Measurements from ENCODE around the gene CACNB3.

Gene CACNB3

GRCh38 chr12:48824112-48824511 lies 5.8 kb downstream of the CACNB3 start:
- TF ChIP-seq, protein P1, sequence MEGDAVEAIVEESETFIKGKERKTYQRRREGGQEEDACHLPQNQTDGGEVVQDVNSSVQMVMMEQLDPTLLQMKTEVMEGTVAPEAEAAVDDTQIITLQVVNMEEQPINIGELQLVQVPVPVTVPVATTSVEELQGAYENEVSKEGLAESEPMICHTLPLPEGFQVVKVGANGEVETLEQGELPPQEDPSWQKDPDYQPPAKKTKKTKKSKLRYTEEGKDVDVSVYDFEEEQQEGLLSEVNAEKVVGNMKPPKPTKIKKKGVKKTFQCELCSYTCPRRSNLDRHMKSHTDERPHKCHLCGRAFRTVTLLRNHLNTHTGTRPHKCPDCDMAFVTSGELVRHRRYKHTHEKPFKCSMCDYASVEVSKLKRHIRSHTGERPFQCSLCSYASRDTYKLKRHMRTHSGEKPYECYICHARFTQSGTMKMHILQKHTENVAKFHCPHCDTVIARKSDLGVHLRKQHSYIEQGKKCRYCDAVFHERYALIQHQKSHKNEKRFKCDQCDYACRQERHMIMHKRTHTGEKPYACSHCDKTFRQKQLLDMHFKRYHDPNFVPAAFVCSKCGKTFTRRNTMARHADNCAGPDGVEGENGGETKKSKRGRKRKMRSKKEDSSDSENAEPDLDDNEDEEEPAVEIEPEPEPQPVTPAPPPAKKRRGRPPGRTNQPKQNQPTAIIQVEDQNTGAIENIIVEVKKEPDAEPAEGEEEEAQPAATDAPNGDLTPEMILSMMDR (IDR thresholded peaks at IDR 0.05; ENCODE audit: extremely low read depth, insufficient read depth, missing control alignments): no peak
- in situ Hi-C loops (cut with MboI; ENCODE audit: low pct_unique_long_range_greater_than_20kb, low sequenced_read_pairs, unreplicated experiment): no loop called here
- DNase-seq (ENCODE audit: low spot score): no peak

- no peak for DNase-seq (ENCODE audit: low spot score)
- in situ Hi-C loops (cut with MboI; ENCODE audit: low pct_unique_long_range_greater_than_20kb, low sequenced_read_pairs, unreplicated experiment): no loop called here
- TF ChIP-seq, protein P1 (IDR thresholded peaks at IDR 0.05; ENCODE audit: extremely low read depth, insufficient read depth, missing control alignments): no peak
These were observed 6.6 kb downstream of the CACNB3 start for GRCh38 chr12:48824905-48825304.

- TF ChIP-seq, protein P1 (IDR thresholded peaks at IDR 0.05; ENCODE audit: extremely low read depth, insufficient read depth, missing control alignments): no peak
- in situ Hi-C loops (cut with MboI; ENCODE audit: low pct_unique_long_range_greater_than_20kb, low sequenced_read_pairs, unreplicated experiment): no loop called here
- no peak for DNase-seq (ENCODE audit: low spot score)
These were observed 8.0 kb downstream of the CACNB3 start for GRCh38 chr12:48826209-48826855.

DNA sequence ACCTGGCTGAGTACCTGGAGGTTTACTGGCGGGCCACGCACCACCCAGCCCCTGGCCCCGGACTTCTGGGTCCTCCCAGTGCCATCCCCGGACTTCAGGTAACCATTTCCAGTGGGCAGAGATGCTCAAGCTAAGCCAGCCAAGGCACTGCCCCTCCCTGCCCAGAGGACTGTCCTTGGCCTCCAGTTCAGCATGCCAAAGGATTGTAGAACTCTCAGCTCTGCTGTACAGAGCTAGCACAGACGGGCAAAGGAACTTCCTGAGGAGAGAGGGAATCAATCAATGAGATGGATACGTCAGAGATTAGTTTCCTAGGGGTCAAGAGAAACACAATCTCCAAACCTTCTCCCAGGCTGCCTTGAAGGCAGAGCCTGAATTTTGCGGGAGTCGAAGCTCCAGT lies 8.7 kb downstream of the CACNB3 start:
- TF ChIP-seq, protein P1 (IDR thresholded peaks at IDR 0.05; ENCODE audit: extremely low read depth, insufficient read depth, missing control alignments): no peak
- in situ Hi-C loops (cut with MboI; ENCODE audit: low pct_unique_long_range_greater_than_20kb, low sequenced_read_pairs, unreplicated experiment): no loop called here

DNA sequence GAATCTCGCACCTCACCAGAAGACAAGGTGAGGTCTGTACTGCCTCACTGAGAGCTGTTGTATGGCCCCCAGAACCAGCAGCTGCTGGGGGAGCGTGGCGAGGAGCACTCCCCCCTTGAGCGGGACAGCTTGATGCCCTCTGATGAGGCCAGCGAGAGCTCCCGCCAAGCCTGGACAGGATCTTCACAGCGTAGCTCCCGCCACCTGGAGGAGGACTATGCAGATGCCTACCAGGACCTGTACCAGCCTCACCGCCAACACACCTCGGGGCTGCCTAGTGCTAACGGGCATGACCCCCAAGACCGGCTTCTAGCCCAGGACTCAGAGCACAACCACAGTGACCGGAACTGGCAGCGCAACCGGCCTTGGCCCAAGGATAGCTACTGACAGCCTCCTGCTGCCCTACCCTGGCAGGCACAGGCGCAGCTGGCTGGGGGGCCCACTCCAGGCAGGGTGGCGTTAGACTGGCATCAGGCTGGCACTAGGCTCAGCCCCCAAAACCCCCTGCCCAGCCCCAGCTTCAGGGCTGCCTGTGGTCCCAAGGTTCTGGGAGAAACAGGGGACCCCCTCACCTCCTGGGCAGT lies 9.3 kb downstream of the CACNB3 start:
- TF ChIP-seq, protein P1 (IDR thresholded peaks at IDR 0.05; ENCODE audit: extremely low read depth, insufficient read depth, missing control alignments): no peak
- DNase-seq (ENCODE audit: low spot score): no peak
- in situ Hi-C loops (cut with MboI; ENCODE audit: low pct_unique_long_range_greater_than_20kb, low sequenced_read_pairs, unreplicated experiment): no loop called here

More for the DNA sequence above, 8.7 kb downstream of the CACNB3 start:
- DNase-seq (ENCODE audit: low spot score): no peak

- in situ Hi-C loops (cut with MboI; ENCODE audit: low pct_unique_long_range_greater_than_20kb, low sequenced_read_pairs, unreplicated experiment): no loop called here
- TF ChIP-seq, protein P1 (IDR thresholded peaks at IDR 0.05; ENCODE audit: extremely low read depth, insufficient read depth, missing control alignments): no peak
- no peak for DNase-seq (ENCODE audit: low spot score)
These were observed 10.0 kb downstream of the CACNB3 start for GRCh38 chr12:48828293-48828692.
